Upper lobe of right lung (tissue), 1 donor: ENCODE data around the gene PKP3. TPM values are rescaled to one million over a fixed set of nuclear protein-coding genes. Genes with fewer than 3 reads are reported as not detected.

Source experiments
- ATAC-seq: fragments of 200-7000 bp; cut with Tn5 transposase; one replicate; pipeline ENCODE4 v1.9.1; 2020; ENCODE audit warnings: mild to moderate bottlenecking, moderate library complexity
- DNase-seq: peaks from one replicate; pipeline ENCODE4 v3.0.0-alpha.2; 2020
- H3K27ac ChIP-seq: fragments of 200-600 bp; one replicate; pipeline ENCODE4 v1.8.0; 2022
- H3K27me3 ChIP-seq: fragments of 200-600 bp; one replicate; pipeline ENCODE4 v1.8.0; 2022; ENCODE audit warnings: mild to moderate bottlenecking
- H3K36me3 ChIP-seq: fragments of 200-600 bp; one replicate; pipeline ENCODE4 v1.8.0; 2022
- H3K4me1 ChIP-seq: fragments of 200-600 bp; one replicate; pipeline ENCODE4 v1.8.0; 2022
- H3K4me3 ChIP-seq: fragments of 200-600 bp; one replicate; pipeline ENCODE4 v1.8.0; 2022; ENCODE audit warnings: mild to moderate bottlenecking
- H3K9me3 ChIP-seq: fragments of 200-600 bp; one replicate; pipeline ENCODE4 v1.8.0; 2022
- CTCF ChIP-seq: fragments of 200-600 bp; IDR thresholded peaks from one replicate; pipeline ENCODE4 v1.8.0; 2022; ENCODE audit warnings: antibody characterized with exemption
- intact Hi-C: fragments of 100-400 bp; cut with DNase I; formaldehyde crosslinking; loops from one replicate; pipeline ENCODE4 v1.11.0; 2022
- total RNA-seq: library from RNA; stranded (reverse); fragmentation: NEBNext Ultra II Directional; extraction: Animal tissue kit (Norgen Biotek cat#: 25700); gene quantifications from one replicate; pipeline ENCODE4 v1.2.1, GENCODE V29; 2021
- donor health status: DM: no; HTN: yes; CAD: no; lungs with severe emphysema.

The PKP3 gene
- total RNA-seq, 1 donor from 2014 or later, result 40.4 TPM

- DNase-seq (no peak), ATAC-seq (no peak)
- Histone ChIP-seq H3K36me3 (no peaks in the 10 kb centered on the region), H3K4me1 (peaks cover 30% of the 10 kb centered on the region), H3K9me3 (no peaks in the 10 kb centered on the region), H3K4me3 (no peak overlapping the region), H3K27me3 (no peaks in the 10 kb centered on the region), H3K27ac (no peak overlapping the region)
- intact Hi-C loops, result no loop called here
- no peak for TF ChIP-seq CTCF
Measured at GRCh38 chr11:350723-351255, 43.2 kb upstream of the PKP3 start.

GRCh38 chr11:351411-351810, 42.6 kb upstream of the PKP3 start:
- Histone ChIP-seq H3K36me3 (no peaks in the 10 kb centered on the region), H3K27ac (no peak overlapping the region), H3K4me3 (no peak overlapping the region), H3K9me3 (no peaks in the 10 kb centered on the region), H3K27me3 (no peaks in the 10 kb centered on the region), H3K4me1 (peaks cover 30% of the 10 kb centered on the region)
- no peak for DNase-seq
- ATAC-seq, result no peak
- no peak for TF ChIP-seq CTCF
- intact Hi-C loops, result no loop called here

- H3K9me3 ChIP-seq, result no peaks in the 10 kb centered on the region
- H3K27ac ChIP-seq, result peak overlapping the region; percentile 94
- no peak for ATAC-seq
- no peak overlapping the region for H3K4me3 ChIP-seq
- no peaks in the 10 kb centered on the region for H3K36me3 ChIP-seq
- H3K4me1 ChIP-seq, result peaks cover 30% of the 10 kb centered on the region
- intact Hi-C loops, result no loop called here
- H3K27me3 ChIP-seq, result no peaks in the 10 kb centered on the region
- TF ChIP-seq CTCF, result no peak
- no peak for DNase-seq
Measured at GRCh38 chr11:352456-353031, 41.5 kb upstream of the PKP3 start.

- Histone ChIP-seq H3K4me1 (peaks cover 30% of the 10 kb centered on the region), H3K4me3 (no peak overlapping the region), H3K27ac (peak overlapping the region; percentile 94), H3K9me3 (no peaks in the 10 kb centered on the region), H3K36me3 (no peaks in the 10 kb centered on the region), H3K27me3 (no peaks in the 10 kb centered on the region)
- DNase-seq (peak; percentile 80), ATAC-seq (peak; percentile 5)
- no peak for TF ChIP-seq CTCF
- intact Hi-C loops, result no loop called here
Measured at GRCh38 chr11:353179-353873, 40.7 kb upstream of the PKP3 start.

- intact Hi-C loops, result no loop called here
- Histone ChIP-seq H3K4me3 (peak overlapping the region; percentile 42), H3K9me3 (no peaks in the 10 kb centered on the region), H3K36me3 (no peaks in the 10 kb centered on the region), H3K27me3 (no peaks in the 10 kb centered on the region), H3K27ac (peak overlapping the region; percentile 94), H3K4me1 (peaks cover 30% of the 10 kb centered on the region)
- no peak for TF ChIP-seq CTCF
- peak; percentile 95 for DNase-seq
- peak; percentile 90 for ATAC-seq
Measured at GRCh38 chr11:355581-356458, 38.2 kb upstream of the PKP3 start.
